ENCODE measurements around the gene DNAJC16. TPM values are rescaled to one million over a fixed set of nuclear protein-coding genes. Genes with fewer than 3 reads are reported as not detected.

The DNAJC16 gene
- total and polyA plus RNA-seq, 2 of the 13 experiments (the other 11 are each of a cell fraction or from before 2014, with no cell fraction given): 11.4 to 15.4 TPM

- TF ChIP-seq ZNF276 (CRISPR knock-in tag; IDR thresholded peaks at IDR 0.05; ENCODE audit: low read depth) (peak; percentile 92), ZNF407 (CRISPR knock-in tag; IDR thresholded peaks at IDR 0.05; ENCODE audit: not compliant biosample characterization) (peak; percentile 76), ZNF607 (CRISPR knock-in tag; IDR thresholded peaks at IDR 0.05; ENCODE audit: borderline replicate concordance) (peak; percentile 76; the same call in 1 of the 2 replicates), ZNF547 (CRISPR knock-in tag; IDR thresholded peaks at IDR 0.05) (no peak; the same call in none of the 2 replicates), CC2D1A (CRISPR knock-in tag; IDR thresholded peaks at IDR 0.05) (no peak), XRCC5 (optimal IDR thresholded peaks at IDR 0.05; ENCODE audit: low read length) (peak; percentile 56), GFI1 (CRISPR knock-in tag; IDR thresholded peaks at IDR 0.05; ENCODE audit: borderline replicate concordance) (peak; percentile 55; the same call in 1 of the 2 replicates), ARID3A (IDR thresholded peaks at IDR 0.05; ENCODE audit: low read depth, low read length) (0 out of 2 replicates have a peak, but pooled peaks have one; percentile 26), POGZ (CRISPR knock-in tag; IDR thresholded peaks at IDR 0.05) (peak; percentile 61), ZNF124 (CRISPR knock-in tag; IDR thresholded peaks at IDR 0.05) (peak; percentile 73; the same call in 1 of the 2 replicates)
Measured at GRCh38 chr1:15526490-15527339, at the start of gene DNAJC16 (continued).

All from HepG2 (cell line).